HG03457 (cell line): Measurements from ENCODE around the gene MZT2A.
A peak's percentile ranks its signal among the peaks of the same experiment; 100 is the strongest.
"Not testable (repeated sequence)": the region's sequence is repeated elsewhere in the genome, so short reads cannot be mapped to it uniquely, and the experiment has no call there.

ENCODE experiments used
- ATAC-seq: cut with Tn5 transposase; IDR thresholded peaks from one replicate; pipeline ENCODE4 v1.9.1; 2021; ENCODE audit warnings: moderate number of reproducible peaks; ENCODE audit not compliant: unreplicated experiment

Gene MZT2A

GRCh38 chr2:131521524-131521923 is 29.3 kb upstream of the MZT2A start:
- not testable (repeated sequence) for ATAC-seq

GRCh38 chr2:131520526-131520925 is 28.3 kb upstream of the MZT2A start:
- ATAC-seq: no peak

GRCh38 chr2:131519871-131520470 is 27.8 kb upstream of the MZT2A start:
- ATAC-seq: not testable (repeated sequence)

GRCh38 chr2:131519466-131519865 is 27.3 kb upstream of the MZT2A start:
- no peak for ATAC-seq

GRCh38 chr2:131518531-131518930 is 26.3 kb upstream of the MZT2A start:
- ATAC-seq: not testable (repeated sequence)

- not testable (repeated sequence) for ATAC-seq
Measured at GRCh38 chr2:131517856-131518255, 25.7 kb upstream of the MZT2A start.

- ATAC-seq: no peak
Measured at GRCh38 chr2:131517106-131517831, 25.1 kb upstream of the MZT2A start.

GRCh38 chr2:131516621-131517020 is 24.4 kb upstream of the MZT2A start:
- ATAC-seq: not testable (repeated sequence)

- no peak for ATAC-seq
Measured at GRCh38 chr2:131516011-131516410, 23.8 kb upstream of the MZT2A start.

GRCh38 chr2:131515235-131515634 is 23.0 kb upstream of the MZT2A start:
- not testable (repeated sequence) for ATAC-seq

- peak; percentile 82 for ATAC-seq
Measured at GRCh38 chr2:131514408-131515166, 22.4 kb upstream of the MZT2A start.

- ATAC-seq: not testable (repeated sequence)
Measured at GRCh38 chr2:131511969-131512870, 20.0 kb upstream of the MZT2A start.

GRCh38 chr2:131511291-131511968 is 19.2 kb upstream of the MZT2A start:
- not testable (repeated sequence) for ATAC-seq

- no peak for ATAC-seq
Measured at GRCh38 chr2:131509615-131510014, 17.4 kb upstream of the MZT2A start.

GRCh38 chr2:131504082-131504750 is 12.0 kb upstream of the MZT2A start:
- ATAC-seq: not testable (repeated sequence)

- not testable (repeated sequence) for ATAC-seq
Measured at GRCh38 chr2:131503587-131503986, 11.4 kb upstream of the MZT2A start.

- ATAC-seq: peak; percentile 65
Measured at GRCh38 chr2:131498321-131498973, 6.2 kb upstream of the MZT2A start.

GRCh38 chr2:131495506-131495905 is 3.3 kb upstream of the MZT2A start:
- not testable (repeated sequence) for ATAC-seq
